ENCODE measurements around the gene MYL4. TPM values are rescaled to one million over a fixed set of nuclear protein-coding genes. Genes with fewer than 3 reads are reported as not detected.
A peak's percentile ranks its signal among the peaks of the same experiment; 100 is the strongest.

MYL4 gene
- total and polyA plus RNA-seq, 10 of the 15 experiments (the other 5 are each of a cell fraction or from before 2014, with no cell fraction given): 0.23 to 1.6 (median 0.58) TPM; not detected in 3

DNA sequence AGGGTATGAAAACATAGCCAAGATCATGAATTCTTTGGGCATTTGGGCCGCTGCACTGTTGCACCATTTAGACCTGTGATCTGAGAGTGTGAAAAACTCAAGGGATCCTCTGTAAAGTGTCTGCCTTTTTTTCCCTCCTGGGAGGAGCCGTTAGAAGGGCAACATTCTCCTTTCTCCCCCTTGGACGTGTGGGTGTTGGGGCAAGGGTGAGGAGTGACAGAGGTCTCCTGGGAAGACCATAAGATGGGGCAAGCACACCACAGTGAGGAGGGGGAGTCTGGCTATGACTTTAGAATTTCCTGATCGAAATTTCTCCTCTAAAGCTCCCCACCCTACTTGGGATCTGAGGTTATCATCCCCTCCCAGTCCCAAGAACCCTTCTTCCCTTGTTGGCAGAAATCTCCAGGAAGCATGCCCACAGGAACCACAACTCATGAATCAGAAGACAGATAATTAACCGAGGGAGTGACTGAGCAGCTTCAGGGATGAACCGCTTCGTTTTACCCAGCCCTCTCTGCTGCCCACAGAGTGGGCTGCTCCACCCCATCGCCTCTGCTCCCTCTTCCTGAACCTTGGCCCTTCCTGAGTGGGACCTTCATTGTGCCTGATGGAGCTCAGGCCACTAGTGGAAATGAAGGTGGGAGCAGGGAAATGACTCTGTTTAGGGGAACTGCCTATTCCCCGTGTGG lies 48.6 kb downstream of the MYL4 start:
- Histone ChIP-seq H3K4me3 (no peak overlapping the region), H3K9ac (ENCODE audit: control insufficient read depth, insufficient read depth, low read length) (no peak overlapping the region), H3K9me3 (replicated peaks; ENCODE audit: control insufficient read depth, insufficient read depth, low read length) (no peaks in the 10 kb centered on the region), H2AFZ (ENCODE audit: control insufficient read depth, low read depth, low read length) (no peak overlapping the region; the same call in 1 of the 2 replicates), H3K4me1 (ENCODE audit: control insufficient read depth, insufficient read depth, low read length) (peaks cover under 1% of the 10 kb centered on the region; the same call in 1 of the 2 replicates), H3K4me2 (ENCODE audit: control insufficient read depth, insufficient read depth) (no peak overlapping the region), H3K79me2 (ENCODE audit: control insufficient read depth, insufficient read depth, low read length) (no peaks in the 10 kb centered on the region), H3K27me3 (replicated peaks in 1 of 2; ENCODE audit: control insufficient read depth in 2 of 2, insufficient read depth in 2 of 2, low read length in 1 of 2) (no peaks in the 10 kb centered on the region), H3K27ac (ENCODE audit: control insufficient read depth, insufficient read depth) (no peak overlapping the region), H4K20me1 (ENCODE audit: control insufficient read depth, insufficient read depth) (no peaks in the 10 kb centered on the region), H3K36me3 (ENCODE audit: control insufficient read depth in 2 of 2, insufficient read depth in 2 of 2, low read length in 1 of 2) (no peaks in the 10 kb centered on the region)
- ChIA-PET CTCF (interaction anchor here (0.6 to 3.9 kb wide), 12 partner anchors 12 to 57 kb away, joined by 3 to 26 read pairs (median 5); no protein-coding TSS in a partner anchor), RAD21 (ENCODE audit: unreplicated experiment) (interaction anchor here (1.2 to 4.5 kb wide), 8 partner anchors 7 to 57 kb away, joined by 3 to 38 read pairs (median 10); no protein-coding TSS in a partner anchor), SMC1A (ENCODE audit: uncharacterized antibody, unreplicated experiment) (interaction anchor here (0.9 to 8.3 kb wide), 13 partner anchors 9 to 58 kb away, joined by 3 to 81 read pairs (median 5); no protein-coding TSS in a partner anchor), POLR2A (interaction anchor here (1.0 to 4.8 kb wide), 5 partner anchors 21 to 30 kb away, joined by 3 to 42 read pairs (median 8); no protein-coding TSS in a partner anchor)
- TF ChIP-seq EED (IDR thresholded peaks at IDR 0.05; ENCODE audit: low read depth) (peak; percentile 46; the same call in 1 of the 2 replicates), IKZF1 (conservative IDR thresholded peaks at IDR 0.05) (peak; percentile 65), JUNB (IDR thresholded peaks at IDR 0.05) (peak; percentile 80), RUNX3 (IDR thresholded peaks at IDR 0.05; ENCODE audit: low read length) (peak; percentile 32; the same call in 1 of the 2 replicates), ZBED1 (IDR thresholded peaks at IDR 0.05; ENCODE audit: borderline replicate concordance) (no peak), ZNF274 (IDR thresholded peaks at IDR 0.05; ENCODE audit: insufficient read depth, insufficient read length) (no peak), BHLHE40 (IDR thresholded peaks at IDR 0.05; ENCODE audit: borderline replicate concordance in 1 of 2, low read depth in 2 of 2, low read length in 1 of 2) (0 out of 4 replicates have a peak, but pooled peaks of 1 of the 2 experiments have one; percentile 4), IKZF2 (IDR thresholded peaks at IDR 0.05) (peak; percentile 53 to 58; a peak in 3 of 4 replicates), CHD1 (IDR thresholded peaks at IDR 0.05; ENCODE audit: low read depth, low read length) (no peak)
- TF ChIP-seq, protein P1, sequence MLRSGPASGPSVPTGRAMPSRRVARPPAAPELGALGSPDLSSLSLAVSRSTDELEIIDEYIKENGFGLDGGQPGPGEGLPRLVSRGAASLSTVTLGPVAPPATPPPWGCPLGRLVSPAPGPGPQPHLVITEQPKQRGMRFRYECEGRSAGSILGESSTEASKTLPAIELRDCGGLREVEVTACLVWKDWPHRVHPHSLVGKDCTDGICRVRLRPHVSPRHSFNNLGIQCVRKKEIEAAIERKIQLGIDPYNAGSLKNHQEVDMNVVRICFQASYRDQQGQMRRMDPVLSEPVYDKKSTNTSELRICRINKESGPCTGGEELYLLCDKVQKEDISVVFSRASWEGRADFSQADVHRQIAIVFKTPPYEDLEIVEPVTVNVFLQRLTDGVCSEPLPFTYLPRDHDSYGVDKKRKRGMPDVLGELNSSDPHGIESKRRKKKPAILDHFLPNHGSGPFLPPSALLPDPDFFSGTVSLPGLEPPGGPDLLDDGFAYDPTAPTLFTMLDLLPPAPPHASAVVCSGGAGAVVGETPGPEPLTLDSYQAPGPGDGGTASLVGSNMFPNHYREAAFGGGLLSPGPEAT (IDR thresholded peaks at IDR 0.05; ENCODE audit: low read depth): peak; percentile 47; the same call in 1 of the 2 replicates
- TF ChIP-seq, protein P2, sequence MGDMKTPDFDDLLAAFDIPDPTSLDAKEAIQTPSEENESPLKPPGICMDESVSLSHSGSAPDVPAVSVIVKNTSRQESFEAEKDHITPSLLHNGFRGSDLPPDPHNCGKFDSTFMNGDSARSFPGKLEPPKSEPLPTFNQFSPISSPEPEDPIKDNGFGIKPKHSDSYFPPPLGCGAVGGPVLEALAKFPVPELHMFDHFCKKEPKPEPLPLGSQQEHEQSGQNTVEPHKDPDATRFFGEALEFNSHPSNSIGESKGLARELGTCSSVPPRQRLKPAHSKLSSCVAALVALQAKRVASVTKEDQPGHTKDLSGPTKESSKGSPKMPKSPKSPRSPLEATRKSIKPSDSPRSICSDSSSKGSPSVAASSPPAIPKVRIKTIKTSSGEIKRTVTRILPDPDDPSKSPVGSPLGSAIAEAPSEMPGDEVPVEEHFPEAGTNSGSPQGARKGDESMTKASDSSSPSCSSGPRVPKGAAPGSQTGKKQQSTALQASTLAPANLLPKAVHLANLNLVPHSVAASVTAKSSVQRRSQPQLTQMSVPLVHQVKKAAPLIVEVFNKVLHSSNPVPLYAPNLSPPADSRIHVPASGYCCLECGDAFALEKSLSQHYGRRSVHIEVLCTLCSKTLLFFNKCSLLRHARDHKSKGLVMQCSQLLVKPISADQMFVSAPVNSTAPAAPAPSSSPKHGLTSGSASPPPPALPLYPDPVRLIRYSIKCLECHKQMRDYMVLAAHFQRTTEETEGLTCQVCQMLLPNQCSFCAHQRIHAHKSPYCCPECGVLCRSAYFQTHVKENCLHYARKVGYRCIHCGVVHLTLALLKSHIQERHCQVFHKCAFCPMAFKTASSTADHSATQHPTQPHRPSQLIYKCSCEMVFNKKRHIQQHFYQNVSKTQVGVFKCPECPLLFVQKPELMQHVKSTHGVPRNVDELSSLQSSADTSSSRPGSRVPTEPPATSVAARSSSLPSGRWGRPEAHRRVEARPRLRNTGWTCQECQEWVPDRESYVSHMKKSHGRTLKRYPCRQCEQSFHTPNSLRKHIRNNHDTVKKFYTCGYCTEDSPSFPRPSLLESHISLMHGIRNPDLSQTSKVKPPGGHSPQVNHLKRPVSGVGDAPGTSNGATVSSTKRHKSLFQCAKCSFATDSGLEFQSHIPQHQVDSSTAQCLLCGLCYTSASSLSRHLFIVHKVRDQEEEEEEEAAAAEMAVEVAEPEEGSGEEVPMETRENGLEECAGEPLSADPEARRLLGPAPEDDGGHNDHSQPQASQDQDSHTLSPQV (IDR thresholded peaks at IDR 0.05): 0 out of 2 replicates have a peak, but pooled peaks have one; percentile 2
- ATAC-seq (peak; percentile 7), DNase-seq (ENCODE audit: low read depth, low spot score) (no peak), FAIRE-seq (peak; percentile 27)
- intact Hi-C loops (cut with micrococcal nuclease; ENCODE audit: unreplicated experiment) (loop anchor here (2.0 kb wide), 1 partner anchor 21 kb away; no protein-coding TSS in a partner anchor), in situ Hi-C loops (cut with MboI) (no loop called here)
- WGBS (ENCODE audit: insufficient coverage, insufficient replicate concordance, low lambda C conversion rate, missing lambda C conversion rate): 48% methylated on average over 9 of the region's 9 CpGs
- no TSS peak for BruUV-seq (replicated peaks)

Measured in GM12878 (cell line).